ENCODE measurements around the gene FSHB.

- TF ChIP-seq CTCF (IDR thresholded peaks at IDR 0.05) (no peak), POLR2A (IDR thresholded peaks at IDR 0.05) (no peak)
Observed at GRCh38 chr11:30239025-30239424, 8.2 kb downstream of the FSHB start.
